ENCODE measurements around the gene PDE2A. TPM values are rescaled to one million over a fixed set of nuclear protein-coding genes. Genes with fewer than 3 reads are reported as not detected.

PDE2A gene
- total and polyA plus RNA-seq, 8 donors: 8.4 to 13.8 (median 11.2) TPM

- H3K27me3 ChIP-seq: peaks cover 23 to 85% of the 10 kb centered on the region in 2 donors
Measured at GRCh38 chr11:72591785-72592502, 82.3 kb downstream of the PDE2A start.

GRCh38 chr11:72591023-72591422 is 83.2 kb downstream of the PDE2A start:
- intact Hi-C loops (cut with DNase I): no loop called here
- Histone ChIP-seq H3K4me1 (peaks cover 0 to 9% of the 10 kb centered on the region in 2 donors), H3K27me3 (peaks cover 23 to 94% of the 10 kb centered on the region in 2 donors), H3K36me3 (no peaks in the 10 kb centered on the region), H3K9me3 (no peaks in the 10 kb centered on the region), H3K4me3 (no peak overlapping the region), H3K27ac (no peak overlapping the region)
- DNase-seq (peak in 1 of 4 donors; percentile 7), ATAC-seq (no peak)
- TF ChIP-seq CTCF (IDR thresholded peaks at IDR 0.05): no peak

More at GRCh38 chr11:72591785-72592502, 82.3 kb downstream of the PDE2A start:
- no peak overlapping the region for H3K27ac ChIP-seq
- DNase-seq (no peak), ATAC-seq (no peak)
- peaks cover 0 to 9% of the 10 kb centered on the region in 2 donors for H3K4me1 ChIP-seq
- H3K36me3 ChIP-seq: no peaks in the 10 kb centered on the region
- no peak overlapping the region for H3K4me3 ChIP-seq
- H3K9me3 ChIP-seq: no peaks in the 10 kb centered on the region
- intact Hi-C loops (cut with DNase I): no loop called here
- no peak for TF ChIP-seq CTCF (IDR thresholded peaks at IDR 0.05)

- intact Hi-C loops (cut with DNase I): loop anchor here in 1 of 2 donors (5.0 kb wide), 1 partner anchor 52 kb away; no protein-coding TSS in a partner anchor
- TF ChIP-seq CTCF (IDR thresholded peaks at IDR 0.05): peak in 1 of 2 donors; percentile 9
- Histone ChIP-seq H3K27me3 (peaks cover 29 to 95% of the 10 kb centered on the region in 2 donors), H3K4me1 (peaks cover 0 to 19% of the 10 kb centered on the region in 2 donors), H3K4me3 (peak overlapping the region in 1 of 2 donors; percentile 22), H3K27ac (no peak overlapping the region), H3K36me3 (no peaks in the 10 kb centered on the region), H3K9me3 (no peaks in the 10 kb centered on the region)
- peak; percentile 61 for ATAC-seq
- peak in 1 of 4 donors; percentile 82 for DNase-seq
Measured at GRCh38 chr11:72589802-72590761, 84.1 kb downstream of the PDE2A start.

GRCh38 chr11:72588421-72589410 is 85.5 kb downstream of the PDE2A start:
- DNase-seq: peak in 1 of 4 donors; percentile 31
- no peak for ATAC-seq
- intact Hi-C loops (cut with DNase I): loop anchor here in 1 of 2 donors (5.0 kb wide), 1 partner anchor 54 kb away; no protein-coding TSS in a partner anchor

More at GRCh38 chr11:72588421-72589410, 85.5 kb downstream of the PDE2A start:
- H3K9me3 ChIP-seq: no peaks in the 10 kb centered on the region
- peaks cover 35 to 96% of the 10 kb centered on the region in 2 donors for H3K27me3 ChIP-seq
- peaks cover 6 to 28% of the 10 kb centered on the region in 2 donors for H3K4me1 ChIP-seq
- no peak for TF ChIP-seq CTCF (IDR thresholded peaks at IDR 0.05)
- H3K36me3 ChIP-seq: no peaks in the 10 kb centered on the region
- H3K27ac ChIP-seq: no peak overlapping the region
- H3K4me3 ChIP-seq: no peak overlapping the region

All from left lung (tissue), 10 donors.